SK-N-SH treated with all-trans-retinoic acid at 6 μM for 48 hours (cell line): ENCODE results near the gene BIN1.

Experiments used
- ATAC-seq: fragments of 200-7000 bp; cut with Tn5 transposase; 3 replicates; pipeline ENCODE4 v1.9.1; 2020; ENCODE audit warnings: mild to moderate bottlenecking, moderate library complexity
- ARNTL ChIP-seq: fragments of 450-650 bp; formaldehyde crosslinking; IDR thresholded peaks from 2 replicates; pipeline ENCODE4 v1.5.0; 2020; ENCODE audit warnings: low read depth, mild to moderate bottlenecking, moderate library complexity, borderline replicate concordance
- BACH2 ChIP-seq: fragments of 250-450 bp; sonication (Bioruptor Pico); IDR thresholded peaks from 2 replicates; pipeline ENCODE4 v1.9.0; 2021; ENCODE audit warnings: mild to moderate bottlenecking, borderline replicate concordance
- CSDC2 ChIP-seq: fragments of 250-450 bp; sonication (Bioruptor Pico); IDR thresholded peaks from 2 replicates; pipeline ENCODE4 v1.5.0; 2020; ENCODE audit warnings: mild to moderate bottlenecking, moderate library complexity
- ESRRG ChIP-seq: fragments of 250-450 bp; sonication (Bioruptor Pico); IDR thresholded peaks from 2 replicates; pipeline ENCODE4 v1.6.1; 2021; ENCODE audit warnings: mild to moderate bottlenecking
- GLIS3 ChIP-seq: fragments of 250-450 bp; sonication (Bioruptor Pico); IDR thresholded peaks from 2 replicates; pipeline ENCODE4 v1.5.0; 2020; ENCODE audit warnings: mild to moderate bottlenecking, moderate library complexity
- ISL1 ChIP-seq: fragments of 250-450 bp; sonication (Bioruptor Pico); IDR thresholded peaks from 2 replicates; pipeline ENCODE4 v2.1.2; 2022; ENCODE audit warnings: mild to moderate bottlenecking, moderate library complexity
- OSR1 ChIP-seq: fragments of 250-450 bp; sonication (Bioruptor Pico); IDR thresholded peaks from 2 replicates; pipeline ENCODE4 v1.8.0; 2022; ENCODE audit warnings: moderate library complexity, mild to moderate bottlenecking, inconsistent platforms
- PPARA ChIP-seq: fragments of 250-450 bp; sonication (Bioruptor Pico); IDR thresholded peaks from 2 replicates; pipeline ENCODE4 v1.5.0; 2020; ENCODE audit warnings: mild to moderate bottlenecking, borderline replicate concordance
- RARB ChIP-seq: fragments of 250-450 bp; sonication (Bioruptor Pico); IDR thresholded peaks from 2 replicates; pipeline ENCODE4 v1.8.0; 2021; ENCODE audit warnings: mild to moderate bottlenecking, moderate library complexity
- TCF4 ChIP-seq: fragments of 250-450 bp; sonication (Bioruptor Pico); IDR thresholded peaks from 2 replicates; pipeline ENCODE4 v1.8.0; 2021; ENCODE audit warnings: mild to moderate bottlenecking, moderate library complexity, borderline replicate concordance
- TOX ChIP-seq: fragments of 250-450 bp; sonication (Bioruptor Pico); IDR thresholded peaks from 2 replicates; pipeline ENCODE4 v1.8.0; 2021; ENCODE audit warnings: mild to moderate bottlenecking, moderate library complexity, borderline replicate concordance
- ZC3H10 ChIP-seq: fragments of 250-450 bp; sonication (Bioruptor Pico); IDR thresholded peaks from 2 replicates; pipeline ENCODE4 v1.5.1; 2021; ENCODE audit warnings: mild to moderate bottlenecking, moderate library complexity
- ZFP3 ChIP-seq: fragments of 250-450 bp; sonication (Bioruptor Pico); IDR thresholded peaks from 2 replicates; pipeline ENCODE4 v1.5.0; 2020; ENCODE audit warnings: mild to moderate bottlenecking, moderate library complexity
- ZFP30 ChIP-seq: fragments of 450-650 bp; formaldehyde crosslinking; IDR thresholded peaks from 2 replicates; pipeline ENCODE4 v1.5.0; 2022; ENCODE audit warnings: mild to moderate bottlenecking, moderate library complexity
- ZNF565 ChIP-seq: fragments of 450-650 bp; formaldehyde crosslinking; conservative IDR thresholded peaks from 2 replicates; pipeline ENCODE4 v1.5.0; 2020; ENCODE audit warnings: low read depth, mild to moderate bottlenecking, moderate library complexity
- ZNF70 ChIP-seq: fragments of 450-650 bp; formaldehyde crosslinking; IDR thresholded peaks from 2 replicates; pipeline ENCODE4 v1.5.0; 2020; ENCODE audit warnings: mild to moderate bottlenecking, moderate library complexity
- TF ChIP-seq, protein P1 (sequence below): fragments of 250-450 bp; sonication (Bioruptor Pico); IDR thresholded peaks from 2 replicates; pipeline ENCODE4 v1.5.1; 2020; ENCODE audit warnings: low read depth, mild to moderate bottlenecking, moderate library complexity
- TF ChIP-seq, protein P2 (sequence below): fragments of 250-450 bp; sonication (Bioruptor Pico); IDR thresholded peaks from 2 replicates; pipeline ENCODE4 v1.5.1; 2021; ENCODE audit warnings: mild to moderate bottlenecking, moderate library complexity
- TF ChIP-seq, protein P3 (sequence below): fragments of 250-450 bp; sonication (Bioruptor Pico); IDR thresholded peaks from 2 replicates; pipeline ENCODE4 v1.8.0; 2020; ENCODE audit warnings: mild to moderate bottlenecking, moderate library complexity, borderline replicate concordance
- TF ChIP-seq, protein P4 (sequence below): fragments of 250-450 bp; sonication (Bioruptor Pico); IDR thresholded peaks from 2 replicates; pipeline ENCODE4 v1.5.0; 2020; ENCODE audit warnings: mild to moderate bottlenecking, moderate library complexity
- TF ChIP-seq, protein P5 (sequence below): fragments of 250-450 bp; sonication (Bioruptor Pico); IDR thresholded peaks from 2 replicates; pipeline ENCODE4 v1.8.0; 2021; ENCODE audit warnings: low read depth, mild to moderate bottlenecking, moderate library complexity, borderline replicate concordance

BIN1 gene

DNA sequence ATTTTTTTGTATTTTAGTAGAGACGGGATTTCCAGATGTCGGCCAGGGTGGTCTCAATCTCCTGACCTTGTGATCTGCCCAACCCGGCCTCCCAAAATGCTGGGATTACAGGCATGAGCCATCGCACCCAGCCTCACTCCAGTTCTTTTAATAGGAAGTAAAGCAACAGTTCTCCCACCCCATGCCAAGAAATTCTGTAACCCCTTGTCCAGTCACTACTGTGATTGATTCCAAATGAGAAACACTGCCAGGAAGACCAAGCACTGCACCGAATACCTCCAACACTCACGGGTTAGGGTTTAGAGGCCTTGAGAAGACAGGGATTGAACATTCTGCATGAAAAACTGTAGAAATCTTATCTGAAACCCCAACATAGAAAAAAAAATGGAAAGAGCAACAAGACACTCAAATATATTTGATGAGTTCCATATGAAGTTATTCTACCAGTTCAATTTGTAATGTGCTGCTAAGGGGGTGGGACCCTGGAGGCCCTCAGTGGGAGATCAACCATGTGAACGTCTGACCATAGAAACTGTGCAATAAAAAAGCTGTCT, 48.2 kb upstream of the BIN1 start:
- ATAC-seq, result no peak
- no peak for TF ChIP-seq PPARA (CRISPR knock-in tag)
- TF ChIP-seq TCF4 (CRISPR knock-in tag), result no peak
- TF ChIP-seq ZNF565 (CRISPR knock-in tag), result no peak
- no peak for TF ChIP-seq ARNTL (CRISPR knock-in tag)
- TF ChIP-seq, protein P1, sequence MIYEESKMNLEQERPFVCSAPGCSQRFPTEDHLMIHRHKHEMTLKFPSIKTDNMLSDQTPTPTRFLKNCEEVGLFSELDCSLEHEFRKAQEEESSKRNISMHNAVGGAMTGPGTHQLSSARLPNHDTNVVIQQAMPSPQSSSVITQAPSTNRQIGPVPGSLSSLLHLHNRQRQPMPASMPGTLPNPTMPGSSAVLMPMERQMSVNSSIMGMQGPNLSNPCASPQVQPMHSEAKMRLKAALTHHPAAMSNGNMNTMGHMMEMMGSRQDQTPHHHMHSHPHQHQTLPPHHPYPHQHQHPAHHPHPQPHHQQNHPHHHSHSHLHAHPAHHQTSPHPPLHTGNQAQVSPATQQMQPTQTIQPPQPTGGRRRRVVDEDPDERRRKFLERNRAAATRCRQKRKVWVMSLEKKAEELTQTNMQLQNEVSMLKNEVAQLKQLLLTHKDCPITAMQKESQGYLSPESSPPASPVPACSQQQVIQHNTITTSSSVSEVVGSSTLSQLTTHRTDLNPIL (CRISPR knock-in tag), result no peak
- TF ChIP-seq, protein P2, sequence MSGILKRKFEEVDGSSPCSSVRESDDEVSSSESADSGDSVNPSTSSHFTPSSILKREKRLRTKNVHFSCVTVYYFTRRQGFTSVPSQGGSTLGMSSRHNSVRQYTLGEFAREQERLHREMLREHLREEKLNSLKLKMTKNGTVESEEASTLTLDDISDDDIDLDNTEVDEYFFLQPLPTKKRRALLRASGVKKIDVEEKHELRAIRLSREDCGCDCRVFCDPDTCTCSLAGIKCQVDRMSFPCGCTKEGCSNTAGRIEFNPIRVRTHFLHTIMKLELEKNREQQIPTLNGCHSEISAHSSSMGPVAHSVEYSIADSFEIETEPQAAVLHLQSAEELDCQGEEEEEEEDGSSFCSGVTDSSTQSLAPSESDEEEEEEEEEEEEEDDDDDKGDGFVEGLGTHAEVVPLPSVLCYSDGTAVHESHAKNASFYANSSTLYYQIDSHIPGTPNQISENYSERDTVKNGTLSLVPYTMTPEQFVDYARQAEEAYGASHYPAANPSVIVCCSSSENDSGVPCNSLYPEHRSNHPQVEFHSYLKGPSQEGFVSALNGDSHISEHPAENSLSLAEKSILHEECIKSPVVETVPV (CRISPR knock-in tag), result no peak
- no peak for TF ChIP-seq ISL1 (CRISPR knock-in tag)
- TF ChIP-seq OSR1, result no peak
- no peak for TF ChIP-seq TOX (CRISPR knock-in tag)
- TF ChIP-seq, protein P3, sequence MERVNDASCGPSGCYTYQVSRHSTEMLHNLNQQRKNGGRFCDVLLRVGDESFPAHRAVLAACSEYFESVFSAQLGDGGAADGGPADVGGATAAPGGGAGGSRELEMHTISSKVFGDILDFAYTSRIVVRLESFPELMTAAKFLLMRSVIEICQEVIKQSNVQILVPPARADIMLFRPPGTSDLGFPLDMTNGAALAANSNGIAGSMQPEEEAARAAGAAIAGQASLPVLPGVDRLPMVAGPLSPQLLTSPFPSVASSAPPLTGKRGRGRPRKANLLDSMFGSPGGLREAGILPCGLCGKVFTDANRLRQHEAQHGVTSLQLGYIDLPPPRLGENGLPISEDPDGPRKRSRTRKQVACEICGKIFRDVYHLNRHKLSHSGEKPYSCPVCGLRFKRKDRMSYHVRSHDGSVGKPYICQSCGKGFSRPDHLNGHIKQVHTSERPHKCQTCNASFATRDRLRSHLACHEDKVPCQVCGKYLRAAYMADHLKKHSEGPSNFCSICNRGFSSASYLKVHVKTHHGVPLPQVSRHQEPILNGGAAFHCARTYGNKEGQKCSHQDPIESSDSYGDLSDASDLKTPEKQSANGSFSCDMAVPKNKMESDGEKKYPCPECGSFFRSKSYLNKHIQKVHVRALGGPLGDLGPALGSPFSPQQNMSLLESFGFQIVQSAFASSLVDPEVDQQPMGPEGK (CRISPR knock-in tag), result no peak
- no peak for TF ChIP-seq ZC3H10

DNA sequence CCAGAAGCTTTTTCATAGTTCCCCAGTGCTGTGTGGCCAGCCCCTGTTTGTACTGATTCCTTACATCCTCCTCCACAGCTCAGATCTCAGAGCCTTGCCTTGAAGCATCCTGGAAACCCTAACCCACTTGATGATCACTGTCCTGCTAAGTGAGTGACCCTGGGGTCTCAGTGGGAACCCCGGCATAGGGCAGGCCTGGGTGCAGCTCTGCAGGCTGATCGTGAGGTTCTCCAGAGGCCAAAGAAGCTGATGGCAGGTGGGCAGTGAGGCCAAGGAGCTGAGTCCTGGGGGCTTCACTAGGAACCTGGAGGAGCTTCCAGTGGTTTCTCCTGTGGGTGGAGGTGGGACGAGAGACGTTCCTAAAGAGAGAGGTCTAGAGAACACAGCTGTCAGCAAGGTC, 47.4 kb upstream of the BIN1 start:
- no peak; the same call in 2 of the 3 replicates for ATAC-seq
- no peak for TF ChIP-seq BACH2
- TF ChIP-seq, protein P3 (CRISPR knock-in tag), result no peak

DNA sequence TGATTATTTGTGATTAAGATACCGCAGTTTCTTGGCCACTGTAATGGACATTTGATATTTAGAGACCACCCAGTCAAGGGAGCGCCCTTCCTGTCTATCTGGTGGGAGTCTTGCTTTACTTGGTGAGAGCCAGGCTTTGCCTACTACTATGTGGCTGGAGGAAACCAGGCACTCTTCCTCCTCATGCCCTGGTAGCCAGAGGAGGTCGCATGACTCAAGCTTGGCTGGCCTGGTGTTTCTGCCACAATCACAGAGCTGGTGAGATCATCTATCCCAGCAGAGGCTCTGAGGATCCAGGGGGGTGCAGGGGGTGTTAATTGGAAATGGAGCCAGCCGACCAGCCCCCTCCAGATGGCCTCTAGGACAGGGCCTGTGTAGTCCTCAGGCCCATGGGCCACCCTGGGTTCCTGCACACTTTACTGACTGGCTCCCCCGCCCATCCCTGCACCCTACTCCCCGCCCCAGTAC, 46.8 kb upstream of the BIN1 start:
- peak; percentile 90 for ATAC-seq
- TF ChIP-seq ZC3H10, result no peak
- no peak for TF ChIP-seq OSR1
- no peak for TF ChIP-seq PPARA (CRISPR knock-in tag)
- no peak for TF ChIP-seq ZNF70 (CRISPR knock-in tag)
- TF ChIP-seq, protein P4, sequence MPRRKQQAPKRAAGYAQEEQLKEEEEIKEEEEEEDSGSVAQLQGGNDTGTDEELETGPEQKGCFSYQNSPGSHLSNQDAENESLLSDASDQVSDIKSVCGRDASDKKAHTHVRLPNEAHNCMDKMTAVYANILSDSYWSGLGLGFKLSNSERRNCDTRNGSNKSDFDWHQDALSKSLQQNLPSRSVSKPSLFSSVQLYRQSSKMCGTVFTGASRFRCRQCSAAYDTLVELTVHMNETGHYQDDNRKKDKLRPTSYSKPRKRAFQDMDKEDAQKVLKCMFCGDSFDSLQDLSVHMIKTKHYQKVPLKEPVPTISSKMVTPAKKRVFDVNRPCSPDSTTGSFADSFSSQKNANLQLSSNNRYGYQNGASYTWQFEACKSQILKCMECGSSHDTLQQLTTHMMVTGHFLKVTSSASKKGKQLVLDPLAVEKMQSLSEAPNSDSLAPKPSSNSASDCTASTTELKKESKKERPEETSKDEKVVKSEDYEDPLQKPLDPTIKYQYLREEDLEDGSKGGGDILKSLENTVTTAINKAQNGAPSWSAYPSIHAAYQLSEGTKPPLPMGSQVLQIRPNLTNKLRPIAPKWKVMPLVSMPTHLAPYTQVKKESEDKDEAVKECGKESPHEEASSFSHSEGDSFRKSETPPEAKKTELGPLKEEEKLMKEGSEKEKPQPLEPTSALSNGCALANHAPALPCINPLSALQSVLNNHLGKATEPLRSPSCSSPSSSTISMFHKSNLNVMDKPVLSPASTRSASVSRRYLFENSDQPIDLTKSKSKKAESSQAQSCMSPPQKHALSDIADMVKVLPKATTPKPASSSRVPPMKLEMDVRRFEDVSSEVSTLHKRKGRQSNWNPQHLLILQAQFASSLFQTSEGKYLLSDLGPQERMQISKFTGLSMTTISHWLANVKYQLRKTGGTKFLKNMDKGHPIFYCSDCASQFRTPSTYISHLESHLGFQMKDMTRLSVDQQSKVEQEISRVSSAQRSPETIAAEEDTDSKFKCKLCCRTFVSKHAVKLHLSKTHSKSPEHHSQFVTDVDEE (CRISPR knock-in tag), result no peak
- no peak for TF ChIP-seq ZNF565 (CRISPR knock-in tag)
- TF ChIP-seq ARNTL (CRISPR knock-in tag), result no peak
- no peak for TF ChIP-seq BACH2
- TF ChIP-seq, protein P5, sequence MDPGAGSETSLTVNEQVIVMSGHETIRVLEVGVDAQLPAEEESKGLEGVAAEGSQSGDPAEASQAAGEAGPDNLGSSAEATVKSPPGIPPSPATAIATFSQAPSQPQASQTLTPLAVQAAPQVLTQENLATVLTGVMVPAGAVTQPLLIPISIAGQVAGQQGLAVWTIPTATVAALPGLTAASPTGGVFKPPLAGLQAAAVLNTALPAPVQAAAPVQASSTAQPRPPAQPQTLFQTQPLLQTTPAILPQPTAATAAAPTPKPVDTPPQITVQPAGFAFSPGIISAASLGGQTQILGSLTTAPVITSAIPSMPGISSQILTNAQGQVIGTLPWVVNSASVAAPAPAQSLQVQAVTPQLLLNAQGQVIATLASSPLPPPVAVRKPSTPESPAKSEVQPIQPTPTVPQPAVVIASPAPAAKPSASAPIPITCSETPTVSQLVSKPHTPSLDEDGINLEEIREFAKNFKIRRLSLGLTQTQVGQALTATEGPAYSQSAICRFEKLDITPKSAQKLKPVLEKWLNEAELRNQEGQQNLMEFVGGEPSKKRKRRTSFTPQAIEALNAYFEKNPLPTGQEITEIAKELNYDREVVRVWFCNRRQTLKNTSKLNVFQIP, result no peak
- no peak for TF ChIP-seq ISL1 (CRISPR knock-in tag)
- TF ChIP-seq, protein P2 (CRISPR knock-in tag), result no peak
- no peak for TF ChIP-seq ZFP3 (CRISPR knock-in tag)
- TF ChIP-seq ZFP30 (CRISPR knock-in tag), result no peak
- no peak for TF ChIP-seq GLIS3 (CRISPR knock-in tag)
- no peak for TF ChIP-seq RARB
- no peak for TF ChIP-seq ESRRG (CRISPR knock-in tag)
- TF ChIP-seq CSDC2, result no peak
